NCI-H187 (cell line): ENCODE measurements around the gene AGAP3.

Source experiments
- DNase-seq, 2 experiments: peaks; one replicate each; lab custom pipeline; 2025; lab: John Stamatoyannopoulos, UW

The AGAP3 gene

GRCh38 chr7:151124481-151124880 is 38.2 kb downstream of the AGAP3 start:
- no peak for DNase-seq

GRCh38 chr7:151124899-151125399 is 38.7 kb downstream of the AGAP3 start:
- DNase-seq: no peak

GRCh38 chr7:151125470-151125845 is 39.2 kb downstream of the AGAP3 start:
- DNase-seq: peak in 1 of 2 experiments; percentile 12

GRCh38 chr7:151125846-151126481 is 39.7 kb downstream of the AGAP3 start:
- DNase-seq: no peak

GRCh38 chr7:151126491-151127137 is 40.3 kb downstream of the AGAP3 start:
- no peak for DNase-seq

- no peak for DNase-seq
These were observed 41.9 kb downstream of the AGAP3 start for GRCh38 chr7:151128144-151128543.

- DNase-seq: no peak
These were observed 42.4 kb downstream of the AGAP3 start for GRCh38 chr7:151128716-151129115.

GRCh38 chr7:151129117-151129959 is 43.1 kb downstream of the AGAP3 start:
- no peak for DNase-seq

- no peak for DNase-seq
These were observed 43.8 kb downstream of the AGAP3 start for GRCh38 chr7:151129960-151130591.

- DNase-seq: no peak
These were observed 44.5 kb downstream of the AGAP3 start for GRCh38 chr7:151130741-151131157.

GRCh38 chr7:151131224-151131591 is 44.9 kb downstream of the AGAP3 start:
- DNase-seq: no peak

- no peak for DNase-seq
These were observed 45.5 kb downstream of the AGAP3 start for GRCh38 chr7:151131592-151132293.

GRCh38 chr7:151132461-151133205 is 46.4 kb downstream of the AGAP3 start:
- DNase-seq: no peak

- no peak for DNase-seq
These were observed 47.2 kb downstream of the AGAP3 start for GRCh38 chr7:151133266-151133985.

GRCh38 chr7:151133986-151134742 is 47.9 kb downstream of the AGAP3 start:
- DNase-seq: no peak

- DNase-seq: no peak
These were observed 48.7 kb downstream of the AGAP3 start for GRCh38 chr7:151134743-151135524.

- no peak for DNase-seq
These were observed 49.2 kb downstream of the AGAP3 start for GRCh38 chr7:151135525-151135845.

GRCh38 chr7:151135866-151136843 is 49.9 kb downstream of the AGAP3 start:
- DNase-seq: no peak
